SK-N-SH (cell line): ENCODE measurements around the gene SLIT1. TPM values are rescaled to one million over a fixed set of nuclear protein-coding genes. Genes with fewer than 3 reads are reported as not detected.

Experiments
- CTCF ChIA-PET: fragments of 300-600, 350-600 bp; formaldehyde crosslinking; extraction: SDS; loops from one replicate; lab custom pipeline; 2021; lab: Yijun Ruan, JAX
- POLR2A ChIA-PET: fragments of 350-600 bp; sonication (Branson Sonifier 250); formaldehyde crosslinking; extraction: SDS; loops from one replicate; lab custom pipeline; 2020; ENCODE audit warnings: antibody characterized with exemption, inconsistent platforms; lab: Yijun Ruan, JAX
- DNase-seq: peaks from one replicate; pipeline ENCODE4 v3.0.0; 2012
- H2AFZ ChIP-seq: fragments of 200-600 bp; sonication (generic); 2 replicates; pipeline ENCODE4 v1.8.1; 2016; ENCODE audit warnings: antibody characterized with exemption, mild to moderate bottlenecking, low read depth
- H3F3A ChIP-seq: fragments of 200-600 bp; sonication (generic); replicated peaks from 2 replicates; pipeline ENCODE3; 2016; ENCODE audit warnings: antibody characterized with exemption, mild to moderate bottlenecking; ENCODE audit not compliant: insufficient read depth
- H3K27ac ChIP-seq, 2 experiments: fragments of 200-500 bp in 1 of 2; fragments of 200-600 bp in 1 of 2; sonication (Bioruptor generic) in 1 of 2; sonication (generic), shearing (Covaris generic) in 1 of 2; 2 replicates each; pipeline versions ENCODE4 v1.5.1 to v1.6.1; 2014 to 2016; ENCODE audit warnings: low read depth in 2 of 2, inconsistent platforms in 1 of 2, low read length in 1 of 2, mild to moderate bottlenecking in 1 of 2, mixed read lengths in 1 of 2
- H3K27me3 ChIP-seq: fragments of 200-600 bp; sonication (generic), shearing (Covaris generic); 2 replicates; pipeline ENCODE4 v1.6.1; 2016; ENCODE audit warnings: mixed run types; ENCODE audit not compliant: insufficient read depth
- H3K36me3 ChIP-seq, 2 experiments: fragments of 200-500 bp in 1 of 2; fragments of 200-600 bp in 1 of 2; sonication (Bioruptor generic) in 1 of 2; sonication (generic) in 1 of 2; replicated peaks in 1 of 2; 2 replicates each; pipeline versions ENCODE3 to v1.5.1; 2014 to 2016; ENCODE audit warnings: low read length in 1 of 2, mild to moderate bottlenecking in 1 of 2; ENCODE audit not compliant: insufficient read depth in 2 of 2, control insufficient read depth in 1 of 2
- H3K4me1 ChIP-seq, 2 experiments: fragments of 200-500 bp in 1 of 2; fragments of 200-600 bp in 1 of 2; sonication (Bioruptor generic) in 1 of 2; sonication (generic), shearing (Covaris generic) in 1 of 2; 2 replicates each; pipeline versions ENCODE4 v1.5.1 to v1.6.1; 2014 to 2016; ENCODE audit warnings: low read depth in 1 of 2, low read length in 1 of 2, mixed run types in 1 of 2; ENCODE audit not compliant: insufficient read depth in 2 of 2, control insufficient read depth in 1 of 2
- H3K4me2 ChIP-seq: fragments of 200-600 bp; sonication (generic), shearing (Covaris generic); 2 replicates; pipeline ENCODE4 v1.6.1; 2017; ENCODE audit warnings: mixed run types
- H3K4me3 ChIP-seq, 2 experiments: fragments of 200-500 bp in 1 of 2; fragments of 200-600 bp in 1 of 2; sonication (Bioruptor generic) in 1 of 2; sonication (generic), shearing (Covaris generic) in 1 of 2; 2 replicates each; pipeline versions ENCODE4 v1.5.1 to v1.8.1; 2014 to 2016; ENCODE audit warnings: low read depth in 2 of 2, inconsistent platforms in 1 of 2, low read length in 1 of 2, mild to moderate bottlenecking in 1 of 2, mixed read lengths in 1 of 2, moderate library complexity in 1 of 2
- H3K79me2 ChIP-seq: fragments of 200-600 bp; sonication (generic); 2 replicates; pipeline ENCODE4 v1.8.1; 2017; ENCODE audit warnings: mild to moderate bottlenecking; ENCODE audit not compliant: insufficient read depth
- H3K9ac ChIP-seq: fragments of 200-600 bp; sonication (generic); 2 replicates; pipeline ENCODE4 v1.6.1; 2017; ENCODE audit warnings: mixed run types
- H3K9me2 ChIP-seq: fragments of 200-600 bp; sonication (generic); 2 replicates; pipeline ENCODE4 v1.6.1; 2017; ENCODE audit warnings: mixed run types
- H3K9me3 ChIP-seq: fragments of 200-600 bp; sonication (generic); 2 replicates; pipeline ENCODE4 v1.6.1; 2017; ENCODE audit warnings: mixed run types, mild to moderate bottlenecking, moderate library complexity
- H4K20me1 ChIP-seq: fragments of 200-600 bp; sonication (generic); 2 replicates; pipeline ENCODE4 v1.6.1; 2017; ENCODE audit warnings: mild to moderate bottlenecking, mixed run types; ENCODE audit not compliant: insufficient read depth
- CHD2 ChIP-seq: fragments of 150-350 bp; IDR thresholded peaks from 2 replicates; pipeline ENCODE4 v1.6.1; 2018; ENCODE audit warnings: low read length; ENCODE audit not compliant: partially characterized antibody
- EZH2phosphoT487 ChIP-seq: fragments of 200-600 bp; sonication (generic); IDR thresholded peaks from 2 replicates; pipeline ENCODE4 v1.6.1; 2017; ENCODE audit warnings: low read depth, mixed run types, mild to moderate bottlenecking, antibody characterized with exemption, moderate library complexity, borderline replicate concordance
- MEF2A ChIP-seq: IDR thresholded peaks from 2 replicates; pipeline ENCODE4 v1.4.0; 2012; ENCODE audit warnings: low read depth, borderline replicate concordance
- RAD21 ChIP-seq: IDR thresholded peaks from 2 replicates; pipeline ENCODE4 v1.6.1; 2012; ENCODE audit warnings: mild to moderate bottlenecking, low read length
- RCOR1 ChIP-seq: fragments of 150-350 bp; IDR thresholded peaks from 2 replicates; pipeline ENCODE4 v1.6.1; 2017; ENCODE audit warnings: antibody characterized with exemption, low read length
- REST ChIP-seq: IDR thresholded peaks from 2 replicates; pipeline ENCODE4 v1.6.1; 2012; ENCODE audit warnings: mild to moderate bottlenecking, low read depth, low read length, moderate library complexity
- RFX5 ChIP-seq: IDR thresholded peaks from 2 replicates; pipeline ENCODE4 v1.6.1; 2012; ENCODE audit warnings: mild to moderate bottlenecking, improper control_type of control experiment, low read length
- SIN3A ChIP-seq: IDR thresholded peaks from 2 replicates; pipeline ENCODE4 v1.6.1; 2012; ENCODE audit warnings: low read depth, mild to moderate bottlenecking, low read length, moderate library complexity, borderline replicate concordance
- TAF1 ChIP-seq: IDR thresholded peaks from 2 replicates; pipeline ENCODE4 v1.6.1; 2012; ENCODE audit warnings: low read depth, mild to moderate bottlenecking, low read length, moderate library complexity, borderline replicate concordance
- TCF12 ChIP-seq: IDR thresholded peaks from 2 replicates; pipeline ENCODE4 v1.4.0; 2012
- TEAD4 ChIP-seq: IDR thresholded peaks from 2 replicates; pipeline ENCODE4 v1.4.0; 2012; ENCODE audit warnings: mild to moderate bottlenecking, borderline replicate concordance; ENCODE audit not compliant: insufficient read depth
- ZBTB33 ChIP-seq: IDR thresholded peaks from 2 replicates; pipeline ENCODE4 v1.4.0; 2012; ENCODE audit warnings: low read depth, borderline replicate concordance
- WGBS: methylation state at CpG from one replicate; pipeline ENCODE4 v1.1.6; 2017; ENCODE audit warnings: low lambda C conversion rate; 5-methylcytosine and 5-hydroxymethylcytosine counted together
- polyA plus RNA-seq, 3 experiments: library from polyadenylated mRNA; depleted of rRNA; stranded (reverse); fragments of >200 nt; gene quantifications; 2 replicates each; pipeline ENCODE4 v1.2.3, GENCODE V29; 2012
- TF ChIP-seq, protein P1 (sequence below): IDR thresholded peaks from 2 replicates; pipeline ENCODE4 v1.4.0; 2012; ENCODE audit warnings: low read depth, borderline replicate concordance

SLIT1 gene
- polyA plus RNA-seq, 1 of the 3 experiments (the other 2 are of a cell fraction) = 0.05 TPM

GRCh38 chr10:97022616-97023015, 163.1 kb downstream of the SLIT1 start:
- ChIA-PET POLR2A (interaction anchor here (0.7 kb wide), 1 partner anchor 378 kb away, joined by 4 read pairs; no protein-coding TSS in a partner anchor), CTCF (interaction anchor here (3.1 kb wide), 1 partner anchor 15 kb away, joined by 16 read pairs; no protein-coding TSS in a partner anchor)
- WGBS = 97% methylated on average over 7 of the region's 7 CpGs
- no peak overlapping the region for H3K9ac ChIP-seq
- H3K27ac ChIP-seq = no peak overlapping the region
- H3K9me3 ChIP-seq = no peaks in the 10 kb centered on the region
- no peak overlapping the region for H3K4me3 ChIP-seq
- no peaks in the 10 kb centered on the region for H3K36me3 ChIP-seq
- no peak overlapping the region for H2AFZ ChIP-seq
- peaks cover 27% of the 10 kb centered on the region for H3F3A ChIP-seq
- TF ChIP-seq RCOR1 = no peak
- no peak for TF ChIP-seq RFX5
- no peak for TF ChIP-seq REST
- TF ChIP-seq TAF1 = no peak
- no peak for TF ChIP-seq CHD2
- H3K4me1 ChIP-seq = peaks cover 0 to 16% of the 10 kb centered on the region in 2 experiments; a peak in 1 of 4 replicates
- H3K4me2 ChIP-seq = no peak overlapping the region
- H3K79me2 ChIP-seq = no peaks in the 10 kb centered on the region
- H3K27me3 ChIP-seq = no peaks in the 10 kb centered on the region
- H4K20me1 ChIP-seq = no peaks in the 10 kb centered on the region; the same call in 1 of the 2 replicates
- no peak for DNase-seq
- no peaks in the 10 kb centered on the region for H3K9me2 ChIP-seq

DNA sequence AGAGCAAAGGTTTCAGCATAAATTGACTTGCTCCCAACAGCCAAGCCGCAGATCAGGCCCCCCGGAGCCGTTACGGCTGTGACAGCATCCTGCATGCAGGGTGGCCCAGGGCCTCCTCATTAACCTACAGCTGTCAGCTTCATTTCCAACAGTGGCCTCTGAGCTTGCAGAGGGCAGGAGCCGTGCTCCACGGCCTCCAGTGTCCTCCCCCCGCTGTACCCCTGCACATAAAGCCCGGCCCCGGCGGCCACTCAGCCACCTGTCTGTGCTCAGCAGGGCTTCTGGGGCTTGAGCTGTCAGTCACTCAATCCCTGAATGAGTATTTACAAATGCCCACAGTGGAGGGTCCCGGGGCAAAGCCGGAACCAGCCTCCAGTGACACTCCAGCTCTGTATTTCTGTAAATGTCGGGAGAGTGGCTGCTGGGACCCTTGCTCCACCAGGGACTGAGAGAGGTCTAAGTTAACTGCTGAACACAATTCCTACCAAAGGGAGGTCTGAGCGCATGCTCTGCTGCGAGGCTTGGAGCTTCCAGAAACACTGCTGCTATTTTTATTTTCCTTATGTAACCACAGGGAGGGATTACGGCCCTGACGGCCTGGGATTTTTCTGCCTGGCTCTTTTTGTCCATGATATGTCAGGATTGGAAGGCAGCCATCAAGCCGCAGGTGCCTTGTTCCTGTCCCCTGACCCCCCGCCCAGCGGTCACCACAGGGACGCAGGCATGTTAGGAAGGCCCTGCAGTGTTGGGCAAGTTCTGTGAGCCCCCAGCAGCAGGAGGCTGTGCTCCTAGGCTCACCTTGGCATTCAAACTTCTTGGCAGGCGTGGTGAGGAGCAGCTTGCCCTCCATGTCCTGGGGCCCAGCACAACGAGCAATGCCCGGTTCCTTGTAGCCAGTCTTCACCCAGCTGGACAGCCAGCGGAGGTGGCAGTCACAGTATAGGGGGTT, 165.0 kb downstream of the SLIT1 start:
- no peak overlapping the region for H3K27ac ChIP-seq
- no peaks in the 10 kb centered on the region for H3K36me3 ChIP-seq
- WGBS = 87% methylated on average over 14 of the region's 25 CpGs
- H3K4me2 ChIP-seq = no peak overlapping the region
- H3K9me2 ChIP-seq = no peaks in the 10 kb centered on the region
- H2AFZ ChIP-seq = no peak overlapping the region
- ChIA-PET POLR2A (no interaction called here), CTCF (interaction anchor here (0.8 to 3.1 kb wide), 7 partner anchors 11 to 380 kb away, joined by 3 to 16 read pairs (median 4); no protein-coding TSS in a partner anchor)
- peaks cover 0 to 16% of the 10 kb centered on the region in 2 experiments; a peak in 1 of 4 replicates for H3K4me1 ChIP-seq
- H4K20me1 ChIP-seq = no peaks in the 10 kb centered on the region; the same call in 1 of the 2 replicates
- no peaks in the 10 kb centered on the region for H3K79me2 ChIP-seq
- no peaks in the 10 kb centered on the region for H3K9me3 ChIP-seq
- no peak for DNase-seq
- H3K9ac ChIP-seq = no peak overlapping the region
- H3K4me3 ChIP-seq = no peak overlapping the region
- H3K27me3 ChIP-seq = no peaks in the 10 kb centered on the region
- H3F3A ChIP-seq = peaks cover 25% of the 10 kb centered on the region
- TF ChIP-seq TEAD4 = no peak
- TF ChIP-seq ZBTB33 = no peak
- TF ChIP-seq MEF2A = no peak
- TF ChIP-seq REST = no peak
- TF ChIP-seq RAD21 = no peak
- TF ChIP-seq TCF12 = no peak
- no peak for TF ChIP-seq EZH2phosphoT487
- TF ChIP-seq, protein P1, sequence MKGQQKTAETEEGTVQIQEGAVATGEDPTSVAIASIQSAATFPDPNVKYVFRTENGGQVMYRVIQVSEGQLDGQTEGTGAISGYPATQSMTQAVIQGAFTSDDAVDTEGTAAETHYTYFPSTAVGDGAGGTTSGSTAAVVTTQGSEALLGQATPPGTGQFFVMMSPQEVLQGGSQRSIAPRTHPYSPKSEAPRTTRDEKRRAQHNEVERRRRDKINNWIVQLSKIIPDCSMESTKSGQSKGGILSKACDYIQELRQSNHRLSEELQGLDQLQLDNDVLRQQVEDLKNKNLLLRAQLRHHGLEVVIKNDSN = no peak
- no peak for TF ChIP-seq SIN3A
